Cardiac muscle cell (in vitro differentiated cells and primary cell): ENCODE measurements around the gene ZNF292. TPM values are rescaled to one million over a fixed set of nuclear protein-coding genes. Genes with fewer than 3 reads are reported as not detected.
A peak's percentile ranks its signal among the peaks of the same experiment; 100 is the strongest.

Experiments
- DNase-seq, 2 donors: peaks; one replicate each; pipeline versions ENCODE4 v3.0.0 to v3.0.0-alpha.2; 2010 to 2017; ENCODE audit warnings: low read depth in 1 of 2, low spot score in 1 of 2
- H3K27ac ChIP-seq: fragments of 200-600 bp; sonication (generic); 2 replicates; pipeline ENCODE4 v1.5.1; 2016
- H3K27me3 ChIP-seq: fragments of 200-600 bp; sonication (generic); 2 replicates; pipeline ENCODE4 v1.6.0; 2016; ENCODE audit warnings: control low read depth
- H3K36me3 ChIP-seq: fragments of 200-600 bp; sonication (generic); 2 replicates; pipeline ENCODE4 v1.5.1; 2016; ENCODE audit warnings: control low read depth
- H3K4me1 ChIP-seq: fragments of 200-600 bp; sonication (generic); 2 replicates; pipeline ENCODE4 v1.8.1; 2017; ENCODE audit warnings: low read depth, mild to moderate bottlenecking, mixed run types
- H3K4me3 ChIP-seq: fragments of 200-600 bp; sonication (generic); 2 replicates; pipeline ENCODE4 v1.5.1; 2016; ENCODE audit warnings: mild to moderate bottlenecking
- H3K9me3 ChIP-seq: fragments of 200-600 bp; sonication (generic); 2 replicates; pipeline ENCODE4 v1.5.1; 2017; ENCODE audit warnings: low read depth, mild to moderate bottlenecking, control low read depth
- polyA plus RNA-seq: library from polyadenylated mRNA; unstranded; fragments of >200 nt; fragmentation: Nextera tagmentation; extraction: Ambion mirVana; gene quantifications from 2 replicates; pipeline ENCODE4 v1.2.1, GENCODE V29; 2016
- total RNA-seq: library from RNA; depleted of rRNA; stranded (reverse); fragments of >200 nt; gene quantifications from 2 replicates; pipeline ENCODE4 v1.2.3, GENCODE V29; 2016
- TF ChIP-seq, protein P1 (sequence below): IDR thresholded peaks from 2 replicates; pipeline ENCODE4 v1.5.1; 2012; ENCODE audit warnings: low read depth, mild to moderate bottlenecking, low read length

ZNF292 gene
- total and polyA plus RNA-seq, 2 experiments from 2014 or later, result 48.7 to 50.4 TPM

DNA sequence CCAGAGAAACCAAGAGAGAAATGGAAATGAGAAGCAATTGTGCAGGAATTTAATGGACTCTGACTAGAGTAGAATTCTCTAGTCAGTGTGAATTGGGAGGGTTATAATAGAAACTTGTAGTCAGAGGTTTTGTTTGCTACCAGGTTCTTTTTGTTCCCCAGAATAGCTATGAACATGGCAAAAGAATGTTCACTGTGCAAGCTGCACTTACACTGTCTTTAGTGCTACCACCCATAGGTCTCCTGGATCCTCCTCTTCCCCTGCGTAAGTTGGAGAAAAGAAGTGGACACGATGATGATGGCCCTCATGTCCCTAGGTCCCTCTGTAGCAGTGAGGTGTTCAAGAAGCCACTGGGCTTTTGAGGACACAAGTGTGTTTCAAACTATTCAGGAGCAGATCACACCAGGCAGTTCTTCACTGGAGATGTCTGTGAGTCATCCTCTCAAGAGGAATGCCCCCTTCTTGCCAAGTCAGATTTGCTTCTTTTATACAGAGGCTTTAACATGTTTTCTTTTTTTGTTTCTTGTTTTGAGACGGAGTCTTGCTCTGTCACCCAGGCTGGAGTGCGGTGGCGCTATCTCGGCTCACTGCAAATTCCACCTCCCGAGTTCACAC is 119.4 kb downstream of the ZNF292 start:
- no peak overlapping the region for H3K4me3 ChIP-seq
- no peaks in the 10 kb centered on the region for H3K4me1 ChIP-seq
- no peaks in the 10 kb centered on the region for H3K9me3 ChIP-seq
- peak in 1 of 2 donors; percentile 68 for DNase-seq
- H3K36me3 ChIP-seq, result no peaks in the 10 kb centered on the region
- H3K27me3 ChIP-seq, result no peaks in the 10 kb centered on the region
- H3K27ac ChIP-seq, result peak overlapping the region; percentile 23
- TF ChIP-seq, protein P1, sequence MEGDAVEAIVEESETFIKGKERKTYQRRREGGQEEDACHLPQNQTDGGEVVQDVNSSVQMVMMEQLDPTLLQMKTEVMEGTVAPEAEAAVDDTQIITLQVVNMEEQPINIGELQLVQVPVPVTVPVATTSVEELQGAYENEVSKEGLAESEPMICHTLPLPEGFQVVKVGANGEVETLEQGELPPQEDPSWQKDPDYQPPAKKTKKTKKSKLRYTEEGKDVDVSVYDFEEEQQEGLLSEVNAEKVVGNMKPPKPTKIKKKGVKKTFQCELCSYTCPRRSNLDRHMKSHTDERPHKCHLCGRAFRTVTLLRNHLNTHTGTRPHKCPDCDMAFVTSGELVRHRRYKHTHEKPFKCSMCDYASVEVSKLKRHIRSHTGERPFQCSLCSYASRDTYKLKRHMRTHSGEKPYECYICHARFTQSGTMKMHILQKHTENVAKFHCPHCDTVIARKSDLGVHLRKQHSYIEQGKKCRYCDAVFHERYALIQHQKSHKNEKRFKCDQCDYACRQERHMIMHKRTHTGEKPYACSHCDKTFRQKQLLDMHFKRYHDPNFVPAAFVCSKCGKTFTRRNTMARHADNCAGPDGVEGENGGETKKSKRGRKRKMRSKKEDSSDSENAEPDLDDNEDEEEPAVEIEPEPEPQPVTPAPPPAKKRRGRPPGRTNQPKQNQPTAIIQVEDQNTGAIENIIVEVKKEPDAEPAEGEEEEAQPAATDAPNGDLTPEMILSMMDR, result no peak

DNA sequence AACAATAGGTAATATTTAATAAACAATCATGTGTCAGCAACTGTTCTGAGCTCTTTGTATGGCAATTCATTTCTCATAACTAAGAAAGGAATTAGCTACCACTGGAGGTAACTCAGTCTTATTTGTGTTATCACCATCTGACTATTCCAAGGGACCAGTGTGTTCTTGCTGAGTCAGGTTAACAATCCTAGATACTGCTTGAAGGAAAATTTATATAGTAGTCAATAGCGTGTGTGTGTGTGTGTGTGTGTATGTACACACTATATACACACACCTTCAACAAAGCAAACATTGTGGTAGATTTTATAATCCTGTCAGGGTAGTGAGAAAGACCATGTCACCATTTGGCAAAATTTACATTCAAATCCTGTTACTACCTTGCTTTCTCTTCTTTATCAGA is 121.3 kb downstream of the ZNF292 start:
- Histone ChIP-seq H3K27ac (no peak overlapping the region), H3K27me3 (no peaks in the 10 kb centered on the region), H3K9me3 (no peaks in the 10 kb centered on the region), H3K4me3 (no peak overlapping the region), H3K36me3 (no peaks in the 10 kb centered on the region), H3K4me1 (no peaks in the 10 kb centered on the region)
- no peak for DNase-seq
- TF ChIP-seq, protein P1, result no peak

DNA sequence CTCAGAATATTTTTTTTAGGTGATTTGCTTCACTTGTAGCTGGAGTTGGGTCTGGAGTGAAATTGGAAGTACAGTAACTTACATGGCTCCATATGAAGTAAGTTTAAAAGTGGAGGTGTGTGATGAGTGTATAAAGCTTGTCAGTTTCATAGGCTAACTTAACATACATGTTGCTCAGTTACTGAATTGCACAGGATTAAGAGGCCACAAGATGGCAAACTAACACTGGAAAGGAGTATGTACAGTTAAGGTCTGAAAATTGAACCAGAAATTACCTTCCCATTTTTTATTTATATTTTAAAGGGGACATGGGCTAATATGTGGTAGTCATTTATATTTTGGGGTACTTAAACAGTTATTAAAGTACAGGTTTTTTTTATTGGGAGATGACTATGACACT is 121.8 kb downstream of the ZNF292 start:
- Histone ChIP-seq H3K27me3 (no peaks in the 10 kb centered on the region), H3K27ac (no peak overlapping the region), H3K36me3 (no peaks in the 10 kb centered on the region), H3K9me3 (no peaks in the 10 kb centered on the region), H3K4me1 (no peaks in the 10 kb centered on the region), H3K4me3 (no peak overlapping the region)
- DNase-seq, result peak; percentile 10 to 33
- TF ChIP-seq, protein P1, result peak; percentile 34

DNA sequence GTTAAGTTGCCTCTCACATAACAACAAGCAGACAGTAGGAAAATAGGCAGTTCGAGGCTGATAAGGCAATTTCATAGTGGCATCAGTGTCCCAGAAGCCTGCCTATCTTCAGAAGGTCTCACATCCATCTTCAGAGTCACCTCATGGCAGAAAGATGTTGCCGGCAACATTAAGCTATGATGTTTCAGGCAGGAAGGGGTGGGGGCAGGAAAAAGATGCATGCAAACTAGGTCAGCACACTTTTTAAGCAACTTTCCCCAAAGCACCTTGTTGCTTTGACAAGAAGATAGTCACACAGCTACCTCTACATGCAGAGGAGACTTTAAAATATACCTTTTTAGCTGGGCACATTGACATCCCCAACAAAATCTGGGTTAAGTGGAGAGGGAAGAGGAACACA is 123.8 kb downstream of the ZNF292 start:
- TF ChIP-seq, protein P1, result no peak
- no peaks in the 10 kb centered on the region for H3K9me3 ChIP-seq
- no peak overlapping the region for H3K4me3 ChIP-seq
- no peaks in the 10 kb centered on the region for H3K27me3 ChIP-seq
- H3K4me1 ChIP-seq, result no peaks in the 10 kb centered on the region
- no peak for DNase-seq
- H3K27ac ChIP-seq, result no peak overlapping the region
- no peaks in the 10 kb centered on the region for H3K36me3 ChIP-seq

DNA sequence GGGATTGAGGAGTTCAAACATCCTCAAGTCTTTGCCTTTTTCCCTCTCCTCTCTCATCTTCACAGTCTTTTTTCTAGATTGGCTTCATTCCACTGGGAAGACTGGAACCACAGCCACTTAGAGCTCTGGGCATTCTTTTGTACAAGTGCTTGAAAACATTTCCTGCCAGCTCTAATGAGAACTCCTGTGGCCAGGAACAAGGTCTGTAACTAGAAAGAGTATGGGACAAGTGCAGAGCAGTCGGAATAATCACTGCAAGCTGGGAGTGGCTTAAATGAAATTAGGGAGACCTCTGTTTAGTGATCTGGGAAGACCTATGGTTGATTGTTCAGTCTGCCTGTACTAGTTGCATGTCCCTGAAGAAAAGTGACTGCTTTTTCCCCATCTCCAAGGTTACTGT is 126.1 kb downstream of the ZNF292 start:
- DNase-seq, result peak; percentile 8 to 26
- Histone ChIP-seq H3K36me3 (no peaks in the 10 kb centered on the region), H3K27ac (no peak overlapping the region), H3K9me3 (no peaks in the 10 kb centered on the region), H3K4me3 (no peak overlapping the region), H3K27me3 (no peaks in the 10 kb centered on the region), H3K4me1 (no peaks in the 10 kb centered on the region)
- TF ChIP-seq, protein P1, result no peak

DNA sequence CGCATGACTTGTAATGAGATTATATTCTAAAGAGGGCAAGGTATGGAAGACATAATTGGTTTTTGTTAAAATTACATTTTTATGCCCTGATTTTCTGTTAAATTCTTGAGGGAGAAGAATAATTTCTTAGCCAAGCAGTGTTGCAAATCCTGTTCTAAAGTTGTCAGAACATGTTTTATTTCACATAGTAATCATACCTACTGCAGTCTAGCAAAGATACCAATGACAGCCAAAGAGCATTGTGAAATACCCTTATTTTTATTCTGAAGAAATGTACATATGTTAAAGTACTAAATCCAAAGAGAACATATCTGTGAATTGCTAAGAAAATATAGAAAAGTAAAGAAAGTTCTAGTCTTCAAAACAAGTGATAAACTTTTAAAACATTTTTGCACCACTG is 127.4 kb downstream of the ZNF292 start:
- no peak overlapping the region for H3K27ac ChIP-seq
- no peaks in the 10 kb centered on the region for H3K9me3 ChIP-seq
- no peak overlapping the region for H3K4me3 ChIP-seq
- H3K27me3 ChIP-seq, result no peaks in the 10 kb centered on the region
- H3K36me3 ChIP-seq, result no peaks in the 10 kb centered on the region
- no peaks in the 10 kb centered on the region for H3K4me1 ChIP-seq
- TF ChIP-seq, protein P1, result no peak
- DNase-seq, result peak in 1 of 2 donors; percentile 28
